NK-92 (cell line): ENCODE results near the gene PDCD1.
"Not testable (repeated sequence)": the region's sequence is repeated elsewhere in the genome, so short reads cannot be mapped to it uniquely, and the experiment has no call there.

Experiments used
- DNase-seq: peaks from one replicate; lab custom pipeline; 2025; ENCODE audit not compliant: unreplicated experiment; lab: John Stamatoyannopoulos, UW

PDCD1 gene

DNA sequence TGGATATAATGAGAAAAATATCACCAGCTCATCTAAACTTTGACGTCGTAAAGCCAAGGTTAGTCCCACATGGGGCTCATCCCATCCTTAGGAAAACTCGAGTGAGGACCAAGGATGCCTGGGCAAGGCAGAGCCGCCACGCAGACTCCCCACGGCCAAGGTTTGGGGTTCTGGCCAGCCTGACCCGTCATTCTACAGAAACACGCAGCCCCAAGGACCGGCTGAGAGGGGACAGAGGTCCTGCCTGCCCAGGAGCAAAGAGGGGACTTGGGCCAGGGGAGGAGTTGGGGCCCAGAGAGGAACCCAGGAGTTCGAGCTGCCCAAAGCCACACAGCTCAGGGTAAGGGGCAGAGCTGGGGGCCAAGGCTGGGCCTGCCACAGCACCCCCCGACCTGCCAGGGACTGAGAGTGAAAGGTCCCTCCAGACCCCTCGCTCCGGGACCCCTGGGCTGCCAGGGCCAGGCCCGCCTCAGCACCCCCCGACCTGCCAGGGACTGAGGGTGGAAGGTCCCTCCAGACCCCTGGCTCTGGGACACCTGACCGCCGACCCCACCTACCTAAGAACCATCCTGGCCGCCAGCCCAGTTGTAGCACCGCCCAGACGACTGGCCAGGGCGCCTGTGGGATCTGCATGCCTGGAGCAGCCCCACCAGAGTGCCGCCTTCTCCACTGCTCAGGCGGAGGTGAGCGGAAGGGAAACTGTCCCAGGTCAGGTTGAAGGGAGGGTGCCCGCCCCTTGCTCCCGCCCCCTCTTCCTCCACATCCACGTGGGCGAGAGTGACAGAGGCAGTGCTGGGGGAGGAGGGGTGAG is at the start of gene PDCD1:
PDCD1 (minus strand) TSS at position 689 of the 811 bp plus-strand sequence; CDS start at position 633, 56 bp downstream.
- DNase-seq = no peak

DNA sequence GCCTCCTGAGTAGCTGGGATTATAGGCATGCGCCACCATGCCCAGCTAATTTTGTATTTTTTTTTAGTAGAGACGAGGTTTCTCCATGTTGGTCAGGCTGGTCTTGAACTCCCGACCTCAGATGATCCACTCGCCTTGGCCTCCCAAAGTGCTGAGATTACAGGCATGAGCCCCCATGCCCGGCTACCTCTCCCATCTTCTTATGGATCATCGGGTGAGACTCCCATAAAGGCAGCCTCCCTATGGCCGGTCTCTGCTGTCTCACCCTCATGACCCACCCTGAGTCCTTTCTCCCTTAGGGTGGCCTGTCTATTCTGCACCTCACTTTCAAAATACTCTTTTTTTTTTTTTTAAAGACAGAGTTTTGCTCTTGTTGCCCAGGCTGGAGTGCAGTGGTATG is 49.1 kb upstream of the PDCD1 start:
- not testable (repeated sequence) for DNase-seq

DNA sequence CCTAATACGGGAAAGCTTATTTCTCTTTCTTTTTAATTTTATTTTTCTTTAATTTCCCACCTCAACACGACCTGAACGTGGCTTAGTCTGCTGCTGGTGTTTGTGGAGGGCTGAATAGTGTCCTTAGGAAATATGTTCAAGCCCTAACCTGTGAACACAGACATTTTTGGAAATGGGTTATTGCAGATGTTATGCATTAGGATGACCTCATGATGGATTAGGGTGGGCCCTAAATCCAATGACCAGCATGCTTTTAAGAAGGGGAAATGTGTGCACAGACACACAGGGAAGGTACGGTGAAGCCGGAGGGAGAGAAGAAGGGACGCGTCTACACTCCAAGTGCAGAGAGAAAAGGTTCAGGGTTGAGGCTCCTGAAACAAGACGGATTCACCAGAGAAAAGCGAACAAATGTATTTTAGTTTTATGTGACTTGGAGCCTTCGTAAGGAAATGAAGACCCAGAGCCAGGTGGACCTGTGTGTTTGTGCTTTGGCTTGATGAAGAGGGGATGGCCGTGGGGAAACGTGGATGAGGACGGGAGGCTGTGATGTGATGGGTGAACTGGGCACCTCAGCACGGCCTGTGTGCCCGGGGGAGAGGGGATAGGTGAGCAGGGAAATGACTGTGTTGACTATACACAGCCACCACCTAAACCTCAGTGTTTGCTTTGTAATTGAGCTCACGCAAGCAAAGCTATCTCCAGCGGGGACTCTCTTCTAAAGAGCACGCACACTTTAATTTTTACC is 48.3 kb upstream of the PDCD1 start:
- no peak for DNase-seq

DNA sequence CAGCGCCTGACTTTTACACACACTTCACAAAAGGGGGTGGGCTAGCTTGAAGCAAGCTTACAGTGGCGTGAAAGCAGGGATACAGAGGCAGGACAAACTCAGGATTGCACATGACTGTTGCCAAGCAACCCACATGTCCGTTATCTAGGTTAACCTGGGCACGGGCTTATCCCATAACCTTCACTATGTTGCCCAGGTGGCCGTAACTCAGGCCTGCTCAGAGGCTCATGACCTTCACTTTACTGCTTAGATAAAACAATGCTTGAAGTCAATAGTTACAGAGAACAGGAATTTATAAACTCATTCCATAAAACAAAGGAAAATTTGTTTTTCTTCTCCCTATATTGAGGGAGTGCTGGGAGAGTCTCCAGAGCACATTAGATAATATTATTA is 47.7 kb upstream of the PDCD1 start:
- not testable (repeated sequence) for DNase-seq

DNA sequence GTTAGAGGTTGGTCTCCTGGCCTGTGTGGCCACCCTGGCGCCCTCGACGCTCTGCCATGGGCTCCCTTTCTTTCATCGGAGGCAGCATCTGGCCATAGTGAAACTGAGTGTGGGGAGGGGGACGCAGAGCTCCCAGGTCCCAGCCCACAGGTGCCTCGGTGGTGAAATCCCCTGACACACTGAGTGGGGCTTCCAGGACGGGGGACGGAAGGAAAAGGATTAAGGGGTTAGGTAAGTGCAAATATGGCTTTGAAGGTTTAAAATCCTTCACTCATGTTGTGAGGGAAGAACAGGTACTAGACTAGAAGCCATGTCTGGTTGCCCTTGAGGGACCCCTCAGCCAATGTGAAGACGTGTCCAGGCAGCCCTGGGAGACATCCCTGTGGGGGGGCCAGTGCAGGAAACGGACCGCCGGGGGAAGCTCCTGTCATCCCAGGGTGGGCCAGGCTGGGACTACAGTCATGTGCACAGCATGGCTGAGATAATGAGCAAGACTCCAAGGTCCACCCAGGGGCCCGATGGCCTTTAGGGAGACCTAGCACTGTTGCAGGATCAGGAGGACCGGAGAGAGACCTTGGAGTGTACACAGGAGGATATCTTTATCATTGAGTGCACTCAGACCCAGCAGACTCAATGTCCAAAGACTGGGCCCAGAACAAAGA is 47.2 kb upstream of the PDCD1 start:
- no peak for DNase-seq

DNA sequence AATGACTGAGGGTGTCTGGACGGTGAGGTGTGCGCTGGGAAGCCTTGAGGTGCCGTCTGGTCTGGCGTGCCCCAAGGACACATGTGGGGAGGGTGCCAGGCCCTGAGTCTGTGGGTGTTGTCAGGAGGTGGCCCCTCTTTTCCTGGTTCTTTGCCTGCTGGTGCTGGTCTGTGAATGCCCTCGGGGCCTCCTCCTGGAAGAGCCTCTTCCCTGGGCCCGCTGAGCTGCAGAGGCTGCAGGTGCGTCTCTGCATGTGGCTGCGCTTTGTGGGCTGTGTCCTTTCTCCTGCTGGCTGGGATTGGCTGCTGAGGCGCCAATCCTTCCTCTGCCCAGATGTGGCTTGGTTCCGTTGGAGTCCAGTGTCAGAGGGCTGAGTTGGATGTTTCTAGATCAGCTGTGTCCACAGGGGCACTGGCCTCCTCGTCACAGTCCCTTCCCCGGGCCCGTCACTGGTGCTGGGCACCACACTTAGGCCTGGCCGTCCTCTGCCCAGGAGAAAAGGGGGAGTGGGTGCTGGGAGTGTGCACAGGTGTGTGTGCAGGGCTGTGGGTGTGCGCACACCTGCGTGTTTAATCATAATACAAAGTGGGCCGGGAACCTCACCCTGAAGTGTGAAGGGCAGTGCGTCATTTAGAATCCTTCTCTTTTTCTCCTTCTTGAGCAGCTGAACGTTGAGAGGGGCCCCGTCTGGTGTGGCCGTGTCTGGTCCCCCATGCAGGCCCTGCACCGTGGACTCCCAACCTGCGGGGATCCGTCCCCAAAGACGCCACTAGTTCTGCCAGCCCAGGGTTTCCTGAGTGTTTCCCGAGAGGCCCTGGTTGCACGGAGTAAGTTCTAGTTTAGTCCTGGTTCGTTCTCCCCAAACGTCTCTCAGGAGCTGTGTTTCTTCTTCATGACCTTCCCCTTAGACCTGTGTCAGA is 46.4 kb upstream of the PDCD1 start:
- DNase-seq = no peak

DNA sequence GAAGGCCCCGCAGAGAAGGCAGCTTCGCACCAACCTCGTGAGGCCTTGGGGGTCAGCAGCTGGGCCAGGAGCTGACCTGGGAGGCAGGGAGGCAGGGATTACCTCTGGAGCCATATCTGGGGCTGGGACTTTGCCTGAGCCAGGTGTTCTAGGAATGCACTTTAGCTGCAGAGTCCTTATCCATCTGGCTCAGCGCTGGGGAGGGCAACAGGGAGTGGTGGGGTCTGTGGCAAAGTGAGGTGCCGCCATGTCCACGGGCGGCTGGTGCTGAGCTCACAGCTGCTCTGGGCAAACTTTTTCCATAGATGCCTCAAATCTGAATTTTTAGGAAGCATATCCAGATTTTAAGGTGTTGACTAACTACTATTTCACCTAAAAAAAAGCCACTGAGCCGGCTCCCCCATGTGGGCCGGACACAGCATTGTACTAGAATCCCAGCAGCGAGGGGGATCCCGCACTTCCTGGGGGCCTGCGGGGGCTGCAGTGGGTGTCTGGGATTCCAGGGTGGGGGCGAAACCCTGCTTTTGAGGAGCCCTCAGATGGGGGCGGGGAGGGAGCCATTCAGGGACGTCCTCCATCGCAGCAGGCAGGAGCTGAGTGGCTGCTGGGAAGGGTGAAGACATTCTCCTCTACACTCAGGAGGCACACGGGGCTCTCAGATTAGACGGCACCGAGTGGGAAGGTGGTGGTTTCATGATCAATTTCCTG is 45.5 kb upstream of the PDCD1 start:
- DNase-seq = no peak

DNA sequence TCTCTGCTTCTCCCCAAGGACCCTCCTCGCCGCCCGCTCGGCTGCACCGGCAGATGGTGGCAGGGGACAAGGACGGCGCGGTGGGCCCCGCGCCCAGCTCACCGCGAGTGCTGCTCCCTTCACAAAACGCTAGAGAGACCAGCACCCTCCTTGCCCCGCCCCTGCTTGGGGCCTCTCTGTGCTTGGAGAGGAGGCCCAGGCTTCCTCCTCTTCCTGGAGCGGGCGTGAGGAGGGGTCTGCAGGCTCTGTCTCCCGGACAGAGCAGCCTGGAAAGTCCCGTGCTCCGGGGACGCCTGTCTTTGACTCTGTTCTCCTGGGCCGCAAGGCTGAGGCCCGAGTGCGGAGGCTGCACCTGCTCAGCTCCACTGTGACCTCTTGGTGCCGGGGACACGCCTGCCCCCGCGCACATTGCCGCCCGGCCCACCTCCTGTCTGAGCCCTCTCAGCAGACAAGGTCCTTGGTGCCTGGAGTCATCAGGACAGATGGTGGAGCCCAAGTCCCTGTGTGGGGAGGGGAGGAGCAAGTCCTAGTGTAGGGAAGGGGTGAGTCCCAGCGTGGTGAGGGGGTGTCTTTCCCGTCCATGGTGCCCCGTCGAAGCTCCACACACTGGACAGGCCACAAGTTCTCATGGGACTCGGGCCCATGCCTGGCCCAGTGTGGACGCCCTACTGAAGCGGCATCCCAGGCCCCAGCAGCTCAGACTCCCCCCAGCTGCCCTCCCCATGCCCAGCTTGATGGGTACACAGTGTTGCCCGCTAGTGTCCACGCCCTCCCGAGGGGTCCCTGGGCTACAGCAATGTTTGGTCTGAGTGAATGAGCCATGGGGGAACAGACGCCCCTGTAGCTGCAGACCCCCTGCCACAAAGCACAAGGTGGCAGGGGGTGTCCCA is 44.7 kb upstream of the PDCD1 start:
- DNase-seq = no peak

DNA sequence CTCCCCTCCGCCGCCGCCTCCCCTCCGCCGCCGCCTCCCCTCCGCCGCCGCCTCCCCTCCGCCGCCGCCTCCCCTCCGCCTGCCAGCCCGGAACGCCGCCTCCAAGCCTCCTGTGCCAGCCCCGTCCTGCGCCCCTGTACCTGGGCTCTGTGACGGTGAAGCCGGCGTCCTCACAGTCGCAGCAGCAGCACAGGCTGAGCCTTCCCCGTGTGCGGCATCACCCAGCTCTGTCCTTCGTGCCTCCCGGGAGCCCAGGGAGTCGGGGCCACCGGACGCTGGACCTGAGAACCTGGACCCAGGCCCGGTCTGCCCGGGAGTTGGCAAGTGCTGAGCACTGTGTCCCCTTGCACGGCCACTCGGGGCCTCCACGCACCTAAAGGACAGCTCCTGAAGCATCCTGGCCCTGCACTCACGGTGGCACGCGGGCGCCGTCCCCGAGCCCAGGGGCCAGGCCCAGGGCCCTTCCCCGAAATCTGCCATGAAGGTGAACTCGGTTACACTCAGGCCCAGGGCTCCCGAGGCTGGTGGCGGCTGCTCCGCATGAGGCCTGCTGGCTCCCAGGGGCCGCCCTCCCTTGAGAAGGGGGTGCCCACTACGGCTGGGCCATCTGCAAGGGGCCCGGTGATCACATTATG is 43.8 kb upstream of the PDCD1 start:
- DNase-seq = no peak

DNA sequence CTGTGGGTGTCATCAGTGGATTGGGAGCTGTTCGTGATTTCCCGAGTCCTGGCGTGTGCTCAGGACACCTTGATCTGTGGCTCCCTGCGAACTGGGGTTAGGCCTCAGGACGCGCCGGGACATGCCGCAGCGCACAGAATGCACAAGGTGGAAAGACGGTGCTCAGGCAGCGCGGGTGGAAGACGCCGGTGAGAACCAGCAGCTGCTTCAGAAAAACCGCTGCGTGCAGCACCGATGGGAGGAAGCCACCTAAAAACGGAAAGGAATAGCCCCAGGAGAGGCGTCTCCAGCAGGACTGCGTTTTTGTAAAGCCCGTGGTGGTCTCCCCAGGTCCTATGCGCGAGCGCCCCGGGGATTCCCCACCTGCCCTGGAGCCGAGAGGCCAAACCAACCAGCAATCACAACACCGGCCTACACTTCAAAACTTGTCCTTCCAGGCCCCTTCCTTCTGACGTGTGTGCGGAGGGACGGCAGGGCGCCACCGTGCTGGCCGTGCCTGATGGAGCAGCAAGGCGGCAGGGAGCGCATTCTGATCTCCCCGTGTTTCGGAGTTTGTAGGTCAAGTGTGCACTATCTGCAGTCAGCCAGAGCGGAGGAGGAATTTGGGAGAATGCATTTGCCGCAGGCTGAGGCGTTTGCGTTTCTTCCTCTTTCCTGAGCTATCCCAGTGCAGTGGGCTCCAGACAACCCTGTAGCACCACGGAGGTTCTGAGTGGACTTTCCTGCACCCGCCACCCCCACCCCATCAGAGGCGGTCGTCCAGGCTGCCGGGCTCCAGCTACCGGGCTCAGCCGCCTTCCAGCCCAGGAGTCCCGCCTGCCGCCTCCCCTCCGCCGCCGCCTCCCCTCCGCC is 43.0 kb upstream of the PDCD1 start:
- DNase-seq = no peak

DNA sequence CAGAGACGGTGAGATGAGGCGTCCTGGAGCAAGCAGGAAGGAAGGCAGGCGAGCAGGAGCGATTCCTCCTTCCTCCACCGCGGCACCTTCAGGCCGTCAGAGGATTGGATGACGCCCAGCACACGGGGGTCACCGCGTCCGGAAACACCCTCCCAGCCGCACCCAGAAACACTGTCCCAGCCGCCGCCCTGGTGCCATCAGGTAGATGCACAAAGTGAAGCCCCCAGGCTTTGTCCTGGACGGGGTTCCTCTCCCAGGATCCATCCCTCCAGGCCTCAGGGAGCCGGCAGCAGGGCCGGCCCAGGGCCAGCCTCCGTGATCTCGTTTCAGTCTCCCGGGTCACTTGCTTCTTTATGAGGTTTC is 42.3 kb upstream of the PDCD1 start:
- no peak for DNase-seq

DNA sequence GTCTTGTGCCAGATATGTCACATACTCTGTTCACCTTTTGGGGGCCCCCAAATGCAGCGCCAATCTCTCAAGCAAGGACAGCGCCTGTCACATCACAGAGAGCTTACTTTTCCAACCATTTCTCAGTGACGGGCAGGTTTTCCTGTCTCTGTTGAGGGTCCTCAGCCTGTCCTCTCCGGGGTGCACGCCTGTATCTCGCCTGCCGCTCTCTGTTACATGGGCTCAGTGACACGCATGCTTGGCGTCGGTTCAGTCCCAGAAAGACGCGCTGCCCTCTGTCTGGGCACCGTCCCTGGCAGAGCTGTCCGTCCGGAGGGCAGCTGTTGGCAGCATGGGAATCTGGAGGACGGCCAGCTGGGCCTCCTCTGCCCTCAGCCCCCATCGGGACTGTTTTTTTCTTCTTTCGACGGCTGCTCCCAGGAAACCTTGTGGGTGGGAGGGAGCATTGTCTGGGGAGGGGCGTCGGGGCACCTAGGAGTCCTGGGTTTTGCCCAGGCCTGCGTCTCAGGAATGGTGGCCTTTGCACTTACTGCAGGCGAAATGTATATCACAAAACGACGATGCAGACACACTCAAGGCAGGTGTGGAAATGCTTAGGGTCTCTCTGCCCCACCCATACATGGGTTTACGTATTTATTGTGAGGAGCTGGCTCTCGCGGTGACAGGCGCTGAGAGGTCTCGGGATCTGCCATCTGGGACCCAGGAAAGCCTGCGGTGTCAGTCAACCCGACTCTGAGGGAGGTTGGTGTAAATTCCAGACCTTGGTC is 41.7 kb upstream of the PDCD1 start:
- no peak for DNase-seq

DNA sequence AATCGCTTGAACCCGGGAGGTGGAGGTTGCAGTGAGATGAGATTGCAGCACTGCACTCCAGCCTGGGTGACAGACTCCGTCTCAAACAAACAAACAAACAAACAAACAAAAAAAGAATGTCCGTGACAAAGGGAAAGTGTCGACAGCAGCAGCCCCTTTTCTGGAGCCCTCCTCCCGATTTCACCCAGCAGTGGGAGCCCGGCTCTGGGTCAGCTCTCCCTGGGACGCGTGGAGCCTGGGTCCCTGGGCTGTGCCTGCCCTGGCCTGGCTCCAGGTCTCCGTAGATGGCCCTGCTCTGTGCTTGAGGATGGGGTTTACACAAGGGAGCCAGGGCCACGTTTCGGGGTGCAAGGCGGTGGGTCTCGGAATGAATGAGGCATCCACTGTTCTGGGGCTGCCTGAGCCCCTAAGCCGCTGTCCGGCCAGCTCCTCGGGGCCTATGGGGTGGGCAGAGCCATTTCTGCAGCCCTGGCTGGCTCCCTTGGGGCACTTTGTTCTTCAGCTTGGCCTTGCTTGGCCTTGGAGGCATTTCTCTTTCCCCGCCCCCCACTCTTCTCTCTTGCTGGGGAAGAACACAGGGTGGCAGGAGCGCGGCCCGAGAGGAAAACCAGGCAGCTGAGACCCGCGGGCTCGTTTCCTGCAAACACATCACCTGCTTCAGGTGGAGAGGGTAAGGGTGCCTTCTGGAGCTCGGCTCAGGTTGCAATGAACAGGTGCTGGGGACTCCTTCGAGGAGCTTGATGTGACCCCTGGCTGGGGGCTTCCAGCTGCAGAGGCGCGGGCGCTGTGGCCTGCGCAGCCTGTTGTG is 40.0 kb upstream of the PDCD1 start:
- DNase-seq = no peak

DNA sequence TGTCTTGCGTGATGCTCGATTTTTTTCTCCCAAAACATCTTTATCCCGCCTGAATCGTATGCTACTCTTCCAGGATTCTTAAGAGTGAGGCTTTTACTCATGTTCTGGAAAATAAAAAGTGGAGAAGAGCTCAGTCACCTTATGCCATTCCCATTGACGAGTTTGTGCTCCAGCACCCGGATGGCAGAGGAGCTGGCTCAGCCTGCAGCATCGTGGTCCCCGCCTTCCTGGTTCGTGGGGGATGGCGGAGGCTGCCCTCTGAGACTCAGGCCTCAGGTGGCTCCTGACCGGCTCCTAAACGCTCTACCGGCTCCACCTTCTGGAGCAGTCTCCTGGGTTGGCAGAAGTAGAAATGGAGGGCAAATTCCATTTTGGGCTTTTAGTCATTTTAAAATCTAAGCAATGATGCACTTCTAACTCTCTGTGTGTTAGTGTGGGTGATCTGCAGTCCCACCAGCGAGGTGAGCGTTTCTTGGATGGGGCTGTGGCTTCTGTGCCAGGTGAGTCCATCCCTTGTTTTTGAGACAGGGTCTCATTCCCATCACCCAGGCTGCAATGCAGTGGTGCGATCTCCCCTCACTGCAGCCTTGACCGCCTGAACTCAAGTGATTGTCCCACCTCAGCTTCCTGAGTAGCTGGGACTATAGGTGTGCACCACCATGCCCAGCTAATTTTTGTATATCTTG is 38.7 kb upstream of the PDCD1 start:
- no peak for DNase-seq

DNA sequence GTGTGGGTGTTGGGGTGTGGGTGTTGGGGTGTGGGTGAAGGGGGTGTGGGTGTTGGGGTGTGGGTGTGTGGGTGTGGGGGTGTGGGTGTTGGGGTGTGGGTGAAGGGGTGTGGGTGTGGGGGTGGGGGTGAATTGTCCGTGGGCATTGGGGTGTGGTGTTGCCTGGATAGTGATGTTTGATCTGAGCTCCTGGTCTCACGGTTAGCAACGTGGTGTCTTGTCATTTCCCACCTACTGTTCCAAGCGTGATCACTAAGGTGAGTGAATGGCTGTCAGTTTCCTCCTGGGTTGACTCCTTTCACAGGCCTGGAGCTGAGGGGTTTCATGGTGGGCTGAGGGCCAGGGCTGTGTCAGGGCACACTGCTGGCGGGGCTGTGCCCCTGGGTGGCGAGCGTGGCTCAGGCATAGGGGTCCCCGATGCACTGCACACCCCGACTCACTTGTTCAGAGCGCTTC is 38.1 kb upstream of the PDCD1 start:
- DNase-seq = no peak
